HG03457 (cell line): Measurements from ENCODE around the gene CDH4.

Source experiments
- ATAC-seq: cut with Tn5 transposase; IDR thresholded peaks from one replicate; pipeline ENCODE4 v1.9.1; 2021; ENCODE audit warnings: moderate number of reproducible peaks; ENCODE audit not compliant: unreplicated experiment

Gene CDH4

GRCh38 chr20:61354001-61354390, 101.9 kb downstream of the CDH4 start:
- no peak for ATAC-seq

GRCh38 chr20:61354501-61354900, 102.4 kb downstream of the CDH4 start:
- ATAC-seq: no peak

GRCh38 chr20:61354901-61355495, 102.9 kb downstream of the CDH4 start:
- ATAC-seq: no peak

- ATAC-seq: no peak
Observed at GRCh38 chr20:61355585-61355984, 103.5 kb downstream of the CDH4 start.

- no peak for ATAC-seq
Observed at GRCh38 chr20:61356196-61356595, 104.1 kb downstream of the CDH4 start.

- no peak for ATAC-seq
Observed at GRCh38 chr20:61357119-61357518, 105.1 kb downstream of the CDH4 start.

GRCh38 chr20:61359254-61359653, 107.2 kb downstream of the CDH4 start:
- ATAC-seq: no peak

GRCh38 chr20:61360296-61360695, 108.2 kb downstream of the CDH4 start:
- ATAC-seq: no peak

GRCh38 chr20:61360940-61361339, 108.9 kb downstream of the CDH4 start:
- no peak for ATAC-seq

- ATAC-seq: no peak
Observed at GRCh38 chr20:61361501-61361900, 109.4 kb downstream of the CDH4 start.

GRCh38 chr20:61364147-61364546, 112.1 kb downstream of the CDH4 start:
- ATAC-seq: no peak

- ATAC-seq: no peak
Observed at GRCh38 chr20:61366914-61367313, 114.9 kb downstream of the CDH4 start.

- no peak for ATAC-seq
Observed at GRCh38 chr20:61369731-61370520, 117.9 kb downstream of the CDH4 start.

GRCh38 chr20:61370841-61371303, 118.8 kb downstream of the CDH4 start:
- ATAC-seq: no peak

GRCh38 chr20:61371501-61372136, 119.6 kb downstream of the CDH4 start:
- no peak for ATAC-seq

GRCh38 chr20:61372137-61373054, 120.3 kb downstream of the CDH4 start:
- ATAC-seq: no peak

GRCh38 chr20:61373055-61373399, 121.0 kb downstream of the CDH4 start:
- ATAC-seq: no peak

GRCh38 chr20:61373956-61374545, 122.0 kb downstream of the CDH4 start:
- no peak for ATAC-seq

- no peak for ATAC-seq
Observed at GRCh38 chr20:61376541-61377240, 124.6 kb downstream of the CDH4 start.

- no peak for ATAC-seq
Observed at GRCh38 chr20:61378694-61379355, 126.8 kb downstream of the CDH4 start.
